GM19035 (cell line): ENCODE results near the gene PLCB3.

Experiments
- ATAC-seq: cut with Tn5 transposase; IDR thresholded peaks from one replicate; pipeline ENCODE4 v1.9.1; 2021; ENCODE audit not compliant: unreplicated experiment

The PLCB3 gene

DNA sequence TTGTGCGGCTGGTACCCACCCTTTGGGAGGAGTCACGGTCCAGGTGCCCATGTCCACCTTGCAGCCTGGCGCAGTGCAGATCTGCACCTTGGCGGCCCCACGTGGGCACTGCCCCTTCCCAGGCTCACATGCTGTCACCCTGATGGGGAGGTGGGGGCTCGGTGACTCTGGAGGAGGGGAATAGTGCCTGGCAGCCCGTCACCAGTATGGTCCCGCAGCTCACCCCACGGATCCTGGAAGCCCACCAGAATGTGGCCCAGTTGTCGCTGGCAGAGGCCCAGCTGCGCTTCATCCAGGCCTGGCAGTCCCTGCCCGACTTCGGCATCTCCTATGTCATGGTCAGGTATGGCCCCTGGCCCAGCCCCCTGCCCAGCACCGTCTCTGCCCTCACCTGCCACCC, 30.5 kb upstream of the PLCB3 start:
- ATAC-seq = no peak

DNA sequence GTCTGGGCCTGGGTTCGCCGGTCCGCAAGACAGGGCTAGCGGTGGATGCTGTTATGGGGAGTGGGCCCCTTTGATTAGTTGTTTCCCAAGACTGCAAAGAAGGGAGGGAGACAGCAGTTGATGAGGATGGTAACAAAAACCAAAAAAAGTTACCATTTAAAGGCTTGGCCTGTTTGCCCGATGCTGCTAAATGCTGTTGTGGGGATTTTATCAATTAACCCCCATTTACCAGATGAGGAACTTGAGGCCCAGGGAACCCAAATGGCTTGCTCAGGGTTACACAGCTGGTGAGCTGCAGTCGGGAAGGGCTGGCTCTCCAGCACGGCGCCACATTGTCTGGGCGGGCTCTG, 28.7 kb upstream of the PLCB3 start:
- no peak for ATAC-seq

DNA sequence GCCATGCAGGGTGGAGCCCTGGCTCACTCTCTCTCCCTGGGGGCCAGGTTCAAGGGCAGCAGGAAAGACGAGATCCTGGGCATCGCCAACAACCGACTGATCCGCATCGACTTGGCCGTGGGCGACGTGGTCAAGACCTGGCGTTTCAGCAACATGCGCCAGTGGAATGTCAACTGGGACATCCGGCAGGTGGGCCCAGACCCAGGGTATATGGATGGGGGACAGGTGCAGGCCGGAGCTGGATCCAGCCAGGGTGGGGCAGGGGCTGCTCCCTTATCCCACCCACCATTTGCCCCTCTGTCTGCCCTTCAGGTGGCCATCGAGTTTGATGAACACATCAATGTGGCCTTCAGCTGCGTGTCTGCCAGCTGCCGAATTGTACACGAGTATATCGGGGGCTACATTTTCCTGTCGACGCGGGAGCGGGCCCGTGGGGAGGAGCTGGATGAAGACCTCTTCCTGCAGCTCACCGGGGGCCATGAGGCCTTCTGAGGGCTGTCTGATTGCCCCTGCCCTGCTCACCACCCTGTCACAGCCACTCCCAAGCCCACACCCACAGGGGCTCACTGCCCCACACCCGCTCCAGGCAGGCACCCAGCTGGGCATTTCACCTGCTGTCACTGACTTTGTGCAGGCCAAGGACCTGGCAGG, 28.2 kb upstream of the PLCB3 start:
- no peak for ATAC-seq

DNA sequence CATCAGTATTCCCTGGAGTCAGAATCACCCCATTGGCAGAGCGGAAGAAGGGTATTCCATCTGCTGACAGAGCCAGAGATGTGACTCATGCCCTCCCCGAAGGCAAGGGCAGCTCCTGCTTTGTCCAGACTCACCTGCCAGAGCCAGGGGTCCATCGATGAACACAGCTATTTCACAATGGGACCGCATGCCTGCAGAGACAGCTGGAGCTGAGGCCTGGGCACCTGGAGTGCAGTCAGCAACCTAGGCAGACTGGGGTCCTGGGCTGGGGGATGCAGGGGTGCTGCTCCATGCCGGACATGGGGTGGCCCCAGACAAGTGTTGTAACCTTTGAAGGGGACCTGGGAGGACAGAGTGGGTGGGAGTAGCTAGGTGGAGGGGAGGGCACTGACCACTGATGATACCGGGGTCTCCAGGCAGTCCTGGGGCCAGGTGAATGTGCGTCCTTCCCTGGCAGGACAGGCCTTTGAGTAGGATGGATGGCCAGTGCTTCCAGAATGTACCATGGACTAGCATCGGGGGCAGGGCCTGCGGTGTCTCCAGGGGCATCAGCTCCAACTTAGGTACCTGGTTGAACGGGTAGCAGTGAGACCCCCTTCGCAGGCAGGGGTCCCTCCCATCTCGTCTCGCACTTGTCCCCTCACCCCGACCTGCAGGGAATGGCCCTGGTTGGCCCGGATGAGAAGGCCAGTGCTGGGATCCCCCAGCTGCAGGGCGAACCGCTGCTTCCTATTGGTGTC, 27.0 kb upstream of the PLCB3 start:
- no peak for ATAC-seq

DNA sequence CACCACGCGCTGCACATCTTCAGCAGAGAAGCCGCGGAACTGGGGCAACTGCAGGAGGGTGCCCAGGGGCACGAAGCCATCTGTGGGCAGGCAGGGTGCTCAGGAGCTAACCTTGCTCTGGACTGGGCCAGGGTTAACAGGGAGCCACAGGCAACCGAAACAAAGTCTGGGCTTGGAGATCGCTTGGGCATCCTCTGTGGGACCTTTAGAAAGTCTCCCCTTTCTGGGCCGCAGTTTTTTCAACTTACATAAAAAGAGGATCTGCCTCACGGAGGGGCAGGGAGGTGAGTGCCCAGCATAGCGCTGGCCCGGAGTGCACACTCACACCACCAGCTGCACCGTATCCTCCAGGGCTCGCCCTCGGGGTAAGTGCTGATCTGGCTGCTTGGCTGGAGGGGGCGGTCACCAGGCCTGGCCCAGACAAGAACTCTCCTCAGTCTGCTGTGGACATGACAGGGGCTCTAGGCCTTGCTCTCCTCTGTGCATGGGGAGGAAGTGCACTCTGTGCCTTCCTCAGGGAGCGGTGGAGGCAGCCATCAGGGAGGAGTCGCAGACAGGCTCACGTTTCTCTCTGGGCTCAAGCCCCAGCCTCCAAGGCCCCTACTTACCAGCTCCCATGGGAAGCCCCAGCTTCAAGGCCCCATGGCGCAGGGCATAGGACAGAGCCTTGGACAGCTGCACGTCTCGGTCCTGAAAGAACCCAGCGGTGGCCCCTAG, 26.3 kb upstream of the PLCB3 start:
- no peak for ATAC-seq

DNA sequence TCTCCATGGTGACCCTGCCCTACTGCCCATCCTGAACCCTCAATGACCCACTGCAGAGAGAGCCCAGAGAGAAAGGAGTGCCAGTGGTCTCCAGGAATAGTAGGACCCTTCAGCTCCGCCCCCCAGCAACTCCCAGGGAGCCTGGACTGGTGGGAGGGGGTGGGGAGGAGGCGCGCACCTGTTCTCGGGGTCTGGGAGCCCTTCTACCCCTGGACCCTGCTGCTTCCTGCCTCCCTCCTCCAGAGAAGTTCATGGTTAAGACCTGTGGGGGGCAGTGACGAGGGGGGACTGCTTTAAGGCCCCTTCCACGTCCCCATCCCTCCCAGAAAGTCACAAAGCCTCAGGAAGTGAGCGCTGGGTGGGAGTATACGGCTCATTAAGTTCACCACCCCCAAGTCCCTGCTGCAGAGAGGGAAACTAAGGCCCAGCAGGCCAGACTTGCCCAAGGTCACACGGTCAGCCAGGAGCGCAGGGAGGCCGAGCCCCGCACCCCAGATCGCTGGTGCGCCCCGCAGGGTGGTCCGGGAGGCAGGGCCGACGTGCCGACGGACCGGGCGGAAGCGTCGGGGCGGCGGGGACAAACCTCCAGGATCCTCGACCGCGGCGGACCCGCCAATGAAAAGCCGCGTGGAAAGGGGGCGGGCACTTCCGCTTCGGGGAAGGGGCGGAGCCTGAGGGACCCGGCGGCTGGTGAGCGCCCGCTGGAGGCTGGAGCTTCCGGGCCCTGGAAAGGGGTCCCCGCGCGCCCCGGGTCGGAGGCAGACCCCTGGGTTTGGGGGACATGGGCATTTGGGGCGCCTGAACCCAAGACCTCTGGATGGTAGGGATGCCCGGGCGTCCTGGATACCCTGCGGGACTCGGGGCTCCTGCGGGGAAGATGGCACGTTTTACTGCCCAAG, 25.5 kb upstream of the PLCB3 start, which contains the start of the genes NUDT22 and TRPT1:
TSS of gene NUDT22 (plus strand) at position 667 of the 899 bp plus-strand sequence. CDS start 379 bp downstream, outside the sequence.
TSS of gene TRPT1 (minus strand) at position 579 of the 899 bp plus-strand sequence. CDS start at position 253, 326 bp downstream.
- peak; percentile 40 for ATAC-seq

DNA sequence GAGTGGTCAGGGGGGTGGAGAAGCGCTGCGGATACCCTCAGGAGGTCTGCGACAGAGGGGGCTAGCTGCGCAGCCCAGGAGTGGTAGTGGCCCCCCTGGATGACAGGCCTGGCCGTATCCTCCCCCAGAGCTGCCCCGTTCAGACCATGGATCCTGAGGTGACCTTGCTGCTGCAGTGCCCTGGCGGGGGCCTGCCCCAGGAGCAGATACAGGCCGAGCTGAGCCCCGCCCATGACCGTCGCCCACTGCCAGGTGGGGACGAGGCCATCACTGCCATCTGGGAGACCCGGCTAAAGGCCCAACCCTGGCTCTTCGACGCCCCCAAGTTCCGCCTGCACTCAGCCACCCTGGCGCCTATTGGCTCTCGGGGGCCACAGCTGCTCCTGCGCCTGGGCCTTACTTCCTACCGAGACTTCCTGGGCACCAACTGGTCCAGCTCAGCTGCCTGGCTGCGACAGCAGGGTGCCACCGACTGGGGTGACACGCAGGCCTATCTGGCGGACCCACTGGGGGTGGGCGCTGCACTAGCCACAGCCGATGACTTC, 24.8 kb upstream of the PLCB3 start:
- ATAC-seq = peak; percentile 32

DNA sequence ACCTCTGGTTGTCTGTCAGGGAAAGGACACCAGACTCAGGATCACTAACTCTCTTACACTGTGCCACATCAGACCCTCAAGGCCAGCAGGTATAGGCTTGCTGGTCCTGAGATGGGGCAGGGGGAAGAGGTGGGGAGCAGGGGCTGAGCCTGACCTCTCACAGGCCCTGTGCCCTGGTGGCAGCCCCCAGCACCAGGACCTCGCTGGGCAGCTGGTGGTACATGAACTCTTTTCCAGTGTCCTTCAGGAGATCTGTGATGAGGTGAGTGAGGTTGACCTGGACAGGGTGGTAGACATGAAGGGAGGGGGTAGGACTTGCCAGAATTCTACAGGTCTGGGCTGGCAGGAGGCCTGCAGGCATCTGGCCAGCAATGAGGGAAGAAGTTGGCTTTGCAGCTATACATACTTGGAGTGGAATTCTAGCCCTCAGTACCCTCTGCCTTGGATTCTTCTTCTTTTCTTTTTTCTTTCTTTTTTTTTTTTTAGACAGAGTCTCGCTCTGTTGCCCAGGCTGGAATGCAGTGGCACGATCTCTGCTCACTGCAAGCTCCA, 23.8 kb upstream of the PLCB3 start:
- no peak for ATAC-seq

DNA sequence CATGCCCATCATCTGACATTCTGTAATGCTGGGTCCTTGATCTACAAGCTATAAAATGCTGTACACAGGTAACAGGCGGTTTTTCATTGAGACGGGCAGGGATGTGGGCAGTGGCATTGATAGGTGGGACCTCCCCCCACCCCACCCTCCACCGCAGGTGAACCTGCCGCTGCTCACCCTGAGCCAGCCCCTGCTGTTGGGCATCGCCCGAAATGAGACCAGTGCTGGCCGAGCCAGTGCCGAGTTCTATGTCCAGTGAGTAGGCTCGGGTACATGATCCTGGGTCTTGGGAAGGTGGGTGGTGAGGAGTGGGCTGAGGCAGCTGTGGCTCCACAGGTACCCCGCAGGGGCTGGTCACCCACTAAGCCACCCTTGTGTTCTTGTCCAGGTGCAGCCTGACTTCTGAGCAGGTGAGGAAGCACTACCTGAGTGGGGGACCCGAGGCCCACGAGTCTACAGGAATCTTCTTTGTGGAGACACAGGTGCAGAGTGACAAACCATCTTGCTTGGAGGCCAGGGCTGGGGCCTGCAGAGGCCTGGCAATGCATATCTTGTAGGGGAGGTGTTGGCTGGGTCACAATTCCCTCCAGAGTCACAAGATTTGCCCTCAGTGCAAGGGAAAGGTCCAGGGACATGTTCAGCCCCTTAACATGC, 22.1 kb upstream of the PLCB3 start:
- no peak for ATAC-seq

DNA sequence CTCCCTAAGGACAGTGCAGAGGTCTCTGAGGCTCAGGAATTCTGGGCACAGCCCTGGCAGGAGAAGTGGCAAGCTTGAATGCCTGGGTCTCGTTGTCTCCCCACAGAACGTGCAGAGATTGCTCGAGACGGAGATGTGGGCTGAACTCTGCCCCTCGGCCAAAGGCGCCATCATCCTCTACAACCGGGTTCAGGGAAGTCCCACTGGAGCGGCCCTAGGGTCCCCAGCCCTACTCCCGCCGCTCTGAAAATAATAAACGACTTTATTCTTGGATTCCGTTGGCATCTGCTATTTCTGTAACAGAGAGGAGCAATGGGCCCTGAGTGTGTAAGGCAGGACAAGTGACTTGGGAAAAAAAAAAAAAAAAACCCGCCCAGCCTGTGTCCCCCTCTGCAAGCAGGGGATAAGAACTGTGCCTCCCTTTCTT, 21.6 kb upstream of the PLCB3 start:
- ATAC-seq = no peak

DNA sequence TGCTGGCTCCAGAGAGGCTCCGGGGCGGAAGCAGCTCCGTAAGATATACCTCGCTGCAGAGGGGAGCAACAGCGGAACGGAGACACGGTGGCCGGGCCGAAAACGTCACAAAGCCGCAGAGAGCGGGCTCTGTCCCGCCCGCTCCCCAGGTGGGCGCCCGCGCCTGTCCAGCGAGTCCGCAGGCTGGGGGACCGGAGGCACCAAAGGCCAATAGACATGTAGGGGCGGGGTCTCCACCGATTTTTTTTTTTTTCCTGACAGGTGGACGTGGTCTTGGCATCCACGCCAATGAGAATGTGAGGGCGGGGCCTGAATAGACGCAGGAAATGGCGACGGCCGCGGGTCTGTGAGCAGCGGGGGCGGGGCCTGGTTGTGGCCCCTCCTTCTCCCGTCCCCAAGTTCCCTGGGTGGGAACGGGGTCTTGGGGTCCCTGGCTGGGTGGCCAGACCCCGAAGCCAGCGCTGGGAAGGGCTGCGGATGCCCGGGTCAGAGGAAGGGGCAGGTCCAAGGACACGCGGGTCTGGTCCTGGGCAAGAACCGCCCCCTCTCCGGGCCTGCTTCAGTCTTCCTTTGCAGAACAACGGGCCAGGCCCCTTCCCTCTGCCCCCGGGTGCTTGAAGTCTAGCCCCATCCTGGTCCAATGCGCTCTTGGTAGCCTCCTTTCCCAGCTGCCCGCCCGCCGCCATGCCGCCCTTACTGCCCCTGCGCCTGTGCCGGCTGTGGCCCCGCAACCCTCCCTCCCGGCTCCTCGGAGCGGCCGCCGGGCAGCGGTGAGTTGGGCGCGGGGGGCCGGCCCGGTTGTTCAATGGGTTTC, 21.0 kb upstream of the PLCB3 start, which contains the start of gene DNAJC4:
TSS of gene DNAJC4 (plus strand) at position 378 of the 814 bp plus-strand sequence. CDS start at position 685, 307 bp downstream.
- ATAC-seq = peak; percentile 50

DNA sequence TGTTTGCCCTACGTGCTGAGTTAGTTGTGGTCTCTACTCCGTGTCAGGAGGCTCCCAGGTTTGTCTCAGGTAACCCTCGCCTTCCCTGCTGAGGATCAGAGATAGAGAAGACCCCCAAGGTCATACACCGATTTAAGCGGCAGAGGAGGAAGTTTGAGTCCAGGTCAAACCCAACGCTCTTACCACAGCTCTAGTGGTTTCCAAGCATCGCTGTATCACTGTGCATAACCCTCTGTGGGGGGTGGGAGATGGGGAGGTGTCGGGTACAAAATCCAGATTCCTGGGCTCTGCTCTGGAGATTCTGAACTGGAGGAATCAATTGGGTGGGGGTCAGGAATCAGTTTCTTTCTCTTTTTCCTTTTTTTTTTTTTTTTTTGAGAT, 20.4 kb upstream of the PLCB3 start:
- ATAC-seq = no peak

DNA sequence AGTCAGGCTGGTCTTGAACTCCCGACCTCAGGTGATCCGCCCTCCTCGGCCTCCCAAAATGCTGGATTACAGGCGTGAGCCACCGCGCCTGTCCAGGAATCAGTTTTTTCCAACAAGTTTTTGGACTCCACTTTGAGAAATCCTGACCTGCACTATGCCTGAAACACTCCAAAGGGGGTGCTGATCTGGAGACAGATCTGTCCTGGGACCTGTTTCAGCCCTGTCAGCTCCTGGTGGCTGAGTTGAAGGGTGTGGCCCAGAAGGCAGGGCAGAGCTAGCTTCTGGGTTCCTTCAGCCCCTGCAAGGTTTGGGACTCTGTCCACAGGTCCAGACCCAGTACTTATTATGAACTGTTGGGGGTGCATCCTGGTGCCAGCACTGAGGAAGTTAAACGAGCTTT, 19.8 kb upstream of the PLCB3 start:
- ATAC-seq = no peak

DNA sequence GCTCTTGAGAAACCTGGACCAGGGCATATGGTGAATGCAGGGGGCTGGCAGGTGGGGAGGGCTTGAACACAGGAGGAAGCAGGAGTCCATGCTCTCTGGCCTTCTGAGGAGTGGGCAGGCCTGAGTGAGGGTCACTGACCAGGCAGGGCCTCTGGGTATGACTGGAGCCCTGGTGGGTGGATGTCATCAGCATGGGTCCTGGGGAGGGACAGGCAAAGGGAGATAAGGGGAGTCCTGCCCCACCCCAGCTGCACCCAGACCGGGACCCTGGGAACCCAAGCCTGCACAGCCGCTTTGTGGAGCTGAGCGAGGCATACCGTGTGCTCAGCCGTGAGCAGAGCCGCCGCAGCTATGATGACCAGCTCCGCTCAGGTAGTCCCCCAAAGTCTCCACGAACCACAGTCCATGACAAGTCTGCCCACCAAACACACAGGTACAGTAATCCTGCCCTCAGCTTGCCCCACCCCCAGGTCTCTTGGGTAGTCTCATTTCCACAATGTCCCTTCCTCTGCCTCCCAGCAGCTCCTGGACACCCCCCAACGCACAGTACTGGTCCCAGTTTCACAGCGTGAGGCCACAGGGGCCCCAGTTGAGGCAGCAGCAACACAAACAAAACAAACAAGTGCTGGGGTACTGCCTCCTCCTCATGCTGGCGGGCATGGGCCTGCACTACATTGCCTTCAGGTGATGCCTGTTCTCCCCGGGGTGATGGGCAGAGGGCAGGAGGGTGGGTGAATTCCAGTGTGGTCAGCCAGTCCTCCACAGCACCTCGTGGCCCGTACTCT, 19.0 kb upstream of the PLCB3 start:
- ATAC-seq = no peak

DNA sequence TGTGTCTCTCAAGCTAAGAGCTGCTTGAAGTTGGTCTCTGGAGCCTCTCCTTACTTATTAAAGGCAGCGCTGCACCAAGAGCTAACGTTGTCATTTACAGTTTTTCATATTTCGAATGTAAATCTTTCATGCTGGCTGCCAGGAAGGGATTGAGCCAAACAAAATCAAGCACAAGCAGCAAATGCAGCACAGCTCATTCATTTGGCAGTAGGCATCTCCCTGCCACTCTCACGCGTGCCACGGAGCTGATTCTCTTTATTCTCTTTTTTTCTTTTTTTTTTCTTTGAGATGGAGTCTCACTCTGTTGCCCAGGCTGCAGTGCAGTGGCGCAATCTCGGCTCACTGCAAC, 18.4 kb upstream of the PLCB3 start:
- ATAC-seq = no peak

DNA sequence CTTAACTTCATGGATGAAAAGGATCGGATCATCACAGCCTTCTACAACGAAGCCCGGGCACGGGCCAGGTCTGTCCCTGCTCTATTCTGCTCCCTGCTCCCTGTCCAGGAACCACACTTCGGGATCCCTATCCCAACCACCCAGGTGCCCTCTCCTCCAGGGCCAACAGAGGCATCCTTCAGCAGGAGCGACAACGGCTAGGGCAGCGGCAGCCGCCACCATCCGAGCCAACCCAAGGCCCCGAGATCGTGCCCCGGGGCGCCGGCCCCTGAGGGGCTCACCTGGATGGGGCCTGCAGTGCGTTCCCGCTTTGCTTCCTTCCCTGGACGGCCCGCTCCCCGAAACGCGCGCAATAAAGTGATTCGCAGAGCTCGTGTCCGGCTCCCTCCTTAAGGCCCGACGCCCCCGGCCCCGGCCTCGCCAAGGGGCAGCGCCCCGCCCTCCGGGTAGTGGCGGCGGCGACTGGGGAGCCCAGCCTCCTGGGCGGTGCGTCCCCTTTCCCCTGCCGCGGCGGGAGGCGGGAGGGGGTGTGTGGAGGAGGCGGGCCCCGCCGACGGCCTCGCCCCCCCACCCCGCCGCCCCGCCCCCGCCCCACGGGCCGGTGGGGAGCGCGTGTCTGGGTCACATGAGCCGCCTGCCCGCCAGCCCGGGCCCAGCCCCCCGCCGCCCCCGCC, 17.3 kb upstream of the PLCB3 start, which contains the start of gene VEGFB:
TSS of gene VEGFB (plus strand) at position 672 of the 674 bp plus-strand sequence. CDS start 250 bp downstream, outside the sequence.
- ATAC-seq = peak; percentile 33

DNA sequence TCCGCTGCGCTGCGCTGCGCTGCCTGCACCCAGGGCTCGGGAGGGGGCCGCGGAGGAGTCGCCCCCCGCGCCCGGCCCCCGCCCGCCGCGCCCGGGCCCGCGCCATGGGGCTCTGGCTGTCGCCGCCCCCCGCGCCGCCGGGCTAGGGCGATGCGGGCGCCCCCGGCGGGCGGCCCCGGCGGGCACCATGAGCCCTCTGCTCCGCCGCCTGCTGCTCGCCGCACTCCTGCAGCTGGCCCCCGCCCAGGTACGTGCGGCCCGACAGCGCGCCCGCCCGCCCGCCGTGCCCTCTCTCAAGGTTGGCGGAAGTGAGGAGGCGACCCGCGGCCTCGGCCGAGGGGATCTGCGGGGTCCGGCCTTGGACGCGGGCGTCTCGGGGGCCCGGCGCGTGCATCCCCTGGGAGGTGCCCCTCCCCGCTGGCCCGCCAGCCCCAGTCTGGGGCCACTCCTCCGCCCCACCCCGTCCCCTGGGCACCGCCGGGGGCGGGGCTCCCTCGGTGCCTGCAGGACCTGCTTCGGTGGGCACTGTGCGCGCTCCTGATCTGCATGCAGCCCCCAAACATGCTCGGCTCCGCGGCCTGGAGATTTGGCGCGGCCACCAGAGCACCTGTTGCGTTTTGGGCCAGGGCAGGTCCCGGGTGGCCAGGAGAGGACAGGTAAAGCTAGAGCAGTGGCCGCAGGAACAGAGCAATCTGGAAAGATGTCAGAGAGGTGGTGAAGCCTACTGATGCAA, 16.5 kb upstream of the PLCB3 start:
- ATAC-seq = peak; percentile 17
